CD4-positive, alpha-beta T cell treated with Interleukin-21 for 1 hour (primary cell): ENCODE results near the gene BOLA3.
"Not testable (repeated sequence)": the region's sequence is repeated elsewhere in the genome, so short reads cannot be mapped to it uniquely, and the experiment has no call there.

Experiments used
- DNase-seq: peaks from one replicate; pipeline ENCODE4 v3.0.0-alpha.2; 2020

Gene BOLA3

GRCh38 chr2:74148457-74149246 is 940 bp upstream of the BOLA3 start:
- DNase-seq = no peak

- no peak for DNase-seq
These were observed 584 bp downstream of the BOLA3 start for GRCh38 chr2:74146929-74147726.

GRCh38 chr2:74142340-74142739 is 5.4 kb downstream of the BOLA3 start:
- DNase-seq = no peak

- DNase-seq = no peak
These were observed 8.9 kb downstream of the BOLA3 start for GRCh38 chr2:74138600-74139323.

GRCh38 chr2:74137651-74138599 is 9.8 kb downstream of the BOLA3 start:
- DNase-seq = no peak

- DNase-seq = no peak
These were observed 15.8 kb downstream of the BOLA3 start for GRCh38 chr2:74131901-74132300.

GRCh38 chr2:74130211-74130995 is 17.3 kb downstream of the BOLA3 start:
- no peak for DNase-seq

- DNase-seq = no peak
These were observed 19.5 kb downstream of the BOLA3 start for GRCh38 chr2:74128206-74128605.

GRCh38 chr2:74123955-74124354 is 23.8 kb downstream of the BOLA3 start:
- DNase-seq = not testable (repeated sequence)

GRCh38 chr2:74121846-74122245 is 25.9 kb downstream of the BOLA3 start:
- DNase-seq = not testable (repeated sequence)

GRCh38 chr2:74119912-74120825 is 27.5 kb downstream of the BOLA3 start:
- DNase-seq = peak; percentile 86

- DNase-seq = no peak
These were observed 28.4 kb downstream of the BOLA3 start for GRCh38 chr2:74119339-74119738.

GRCh38 chr2:74111380-74111779 is 36.3 kb downstream of the BOLA3 start:
- DNase-seq = no peak

- DNase-seq = no peak
These were observed 37.2 kb downstream of the BOLA3 start for GRCh38 chr2:74110537-74110936.

GRCh38 chr2:74109551-74109950 is 38.2 kb downstream of the BOLA3 start:
- DNase-seq = no peak

- no peak for DNase-seq
These were observed 40.6 kb downstream of the BOLA3 start for GRCh38 chr2:74107071-74107470.

- DNase-seq = no peak
These were observed 42.3 kb downstream of the BOLA3 start for GRCh38 chr2:74105413-74105812.

GRCh38 chr2:74104839-74105238 is 42.9 kb downstream of the BOLA3 start:
- peak; percentile 9 for DNase-seq

GRCh38 chr2:74103763-74104162 is 43.9 kb downstream of the BOLA3 start:
- DNase-seq = no peak

- DNase-seq = no peak
These were observed 45.2 kb downstream of the BOLA3 start for GRCh38 chr2:74102516-74102915.
